Smooth muscle cell (in vitro differentiated cells): ENCODE data around the gene URI1. TPM values are rescaled to one million over a fixed set of nuclear protein-coding genes. Genes with fewer than 3 reads are reported as not detected.

Source experiments
- DNase-seq: peaks from one replicate; lab custom pipeline; 2025; ENCODE audit not compliant: unreplicated experiment; lab: John Stamatoyannopoulos, UW
- H2AFZ ChIP-seq: fragments of 200-600 bp; sonication (generic); 2 replicates; pipeline ENCODE4 v1.6.0; 2016; ENCODE audit warnings: antibody characterized with exemption, low read depth, mild to moderate bottlenecking
- H3F3A ChIP-seq: fragments of 200-600 bp; sonication (generic); 2 replicates; pipeline ENCODE4 v1.6.0; 2017; ENCODE audit warnings: antibody characterized with exemption, low read depth
- H3K27ac ChIP-seq: fragments of 200-600 bp; sonication (generic); 2 replicates; pipeline ENCODE4 v1.5.1; 2016; ENCODE audit warnings: low read depth, mild to moderate bottlenecking
- H3K27me3 ChIP-seq: fragments of 200-600 bp; sonication (generic); 2 replicates; pipeline ENCODE4 v1.6.1; 2016; ENCODE audit warnings: low read depth, mild to moderate bottlenecking
- H3K36me3 ChIP-seq: fragments of 200-600 bp; sonication (generic); 2 replicates; pipeline ENCODE4 v1.5.1; 2016; ENCODE audit warnings: low read depth
- H3K4me1 ChIP-seq: fragments of 200-600 bp; sonication (generic); 2 replicates; pipeline ENCODE4 v1.5.1; 2016; ENCODE audit warnings: low read depth
- H3K4me2 ChIP-seq: fragments of 200-600 bp; sonication (generic); 2 replicates; pipeline ENCODE4 v1.6.0; 2016; ENCODE audit warnings: mild to moderate bottlenecking
- H3K4me3 ChIP-seq: fragments of 200-600 bp; sonication (generic); 2 replicates; pipeline ENCODE4 v1.5.1; 2016; ENCODE audit warnings: mild to moderate bottlenecking
- H3K79me2 ChIP-seq: fragments of 200-600 bp; sonication (generic); 2 replicates; pipeline ENCODE4 v1.6.0; 2016; ENCODE audit warnings: low read depth, mild to moderate bottlenecking
- H3K9ac ChIP-seq: fragments of 200-600 bp; sonication (generic); 2 replicates; pipeline ENCODE4 v1.6.0; 2016; ENCODE audit warnings: low read depth
- H3K9me3 ChIP-seq: fragments of 200-600 bp; sonication (generic); replicated peaks from 2 replicates; pipeline ENCODE4 v1.5.1; 2016; ENCODE audit warnings: low read depth
- H4K20me1 ChIP-seq: fragments of 200-600 bp; sonication (generic); 2 replicates; pipeline ENCODE4 v1.6.0; 2016; ENCODE audit warnings: low read depth
- CTCF ChIP-seq: fragments of 200-600 bp; sonication (generic); IDR thresholded peaks from 2 replicates; pipeline ENCODE4 v1.5.1; 2017; ENCODE audit warnings: borderline replicate concordance, mild to moderate bottlenecking, antibody characterized with exemption; ENCODE audit not compliant: insufficient read depth, poor library complexity, severe bottlenecking
- WGBS: methylation state at CpG from one replicate; pipeline ENCODE4 v1.1.7; 2016; ENCODE audit warnings: low lambda C conversion rate; 5-methylcytosine and 5-hydroxymethylcytosine counted together
- polyA plus RNA-seq: library from polyadenylated mRNA; unstranded; fragments of >200 nt; fragmentation: Nextera tagmentation; extraction: Ambion mirVana; gene quantifications from 2 replicates; pipeline ENCODE4 v1.2.1, GENCODE V29; 2016
- total RNA-seq: library from RNA; depleted of rRNA; stranded (reverse); fragments of >200 nt; gene quantifications from 2 replicates; pipeline ENCODE4 v1.2.3, GENCODE V29; 2014

Gene URI1
- total and polyA plus RNA-seq, 2 experiments from 2014 or later = 39.3 to 47.6 TPM

- Histone ChIP-seq H3K9ac (no peak overlapping the region), H3K27me3 (no peaks in the 10 kb centered on the region), H3K4me1 (no peaks in the 10 kb centered on the region), H3K36me3 (no peaks in the 10 kb centered on the region), H2AFZ (no peak overlapping the region), H3K4me2 (no peak overlapping the region), H3K79me2 (peaks cover 78% of the 10 kb centered on the region), H3K27ac (no peak overlapping the region), H4K20me1 (peaks cover 65% of the 10 kb centered on the region), H3K9me3 (peaks cover 4% of the 10 kb centered on the region), H3K4me3 (no peak overlapping the region), H3F3A (no peaks in the 10 kb centered on the region)
- DNase-seq = no peak
- 93% methylated on average over 3 of the region's 3 CpGs for WGBS
- no peak for TF ChIP-seq CTCF
Observed at GRCh38 chr19:29999490-29999889, 57.5 kb downstream of the URI1 start.

- no peaks in the 10 kb centered on the region for H3K27me3 ChIP-seq
- H2AFZ ChIP-seq = no peak overlapping the region
- no peak overlapping the region for H3K4me2 ChIP-seq
- H3K4me1 ChIP-seq = no peaks in the 10 kb centered on the region
- H3K4me3 ChIP-seq = no peak overlapping the region
- H3F3A ChIP-seq = no peaks in the 10 kb centered on the region
- no peak overlapping the region for H3K27ac ChIP-seq
- no peaks in the 10 kb centered on the region for H3K36me3 ChIP-seq
- no peak for TF ChIP-seq CTCF
- peaks cover 65% of the 10 kb centered on the region for H3K79me2 ChIP-seq
- peaks cover 67% of the 10 kb centered on the region for H4K20me1 ChIP-seq
- 100% methylated on average over 1 of the region's 1 CpG for WGBS
- DNase-seq = no peak
- H3K9me3 ChIP-seq = no peaks in the 10 kb centered on the region
- no peak overlapping the region for H3K9ac ChIP-seq
Observed at GRCh38 chr19:30000862-30001261, 58.8 kb downstream of the URI1 start.

- peaks cover 61% of the 10 kb centered on the region for H3K79me2 ChIP-seq
- no peak overlapping the region for H2AFZ ChIP-seq
- TF ChIP-seq CTCF = no peak
- WGBS = 95% methylated on average over 3 of the region's 3 CpGs
- H3K27me3 ChIP-seq = no peaks in the 10 kb centered on the region
- no peaks in the 10 kb centered on the region for H3F3A ChIP-seq
- no peaks in the 10 kb centered on the region for H3K36me3 ChIP-seq
- H3K4me3 ChIP-seq = no peak overlapping the region
- H3K4me1 ChIP-seq = no peaks in the 10 kb centered on the region
- H3K27ac ChIP-seq = no peak overlapping the region
- no peak overlapping the region for H3K9ac ChIP-seq
- no peaks in the 10 kb centered on the region for H3K9me3 ChIP-seq
- no peak overlapping the region for H3K4me2 ChIP-seq
- DNase-seq = no peak
- peaks cover 67% of the 10 kb centered on the region for H4K20me1 ChIP-seq
Observed at GRCh38 chr19:30001301-30001700, 59.3 kb downstream of the URI1 start.

- H3K4me1 ChIP-seq = no peaks in the 10 kb centered on the region
- 94% methylated on average over 4 of the region's 4 CpGs for WGBS
- peak; percentile 6 for TF ChIP-seq CTCF
- H2AFZ ChIP-seq = no peak overlapping the region
- H3K4me3 ChIP-seq = no peak overlapping the region
- no peaks in the 10 kb centered on the region for H3K9me3 ChIP-seq
- H3K36me3 ChIP-seq = no peaks in the 10 kb centered on the region
- H3K79me2 ChIP-seq = peaks cover 56% of the 10 kb centered on the region
- no peaks in the 10 kb centered on the region for H3F3A ChIP-seq
- no peak overlapping the region for H3K27ac ChIP-seq
- DNase-seq = no peak
- no peak overlapping the region for H3K4me2 ChIP-seq
- peaks cover 67% of the 10 kb centered on the region for H4K20me1 ChIP-seq
- no peaks in the 10 kb centered on the region for H3K27me3 ChIP-seq
- H3K9ac ChIP-seq = no peak overlapping the region
Observed at GRCh38 chr19:30001791-30002190, 59.8 kb downstream of the URI1 start.
